SK-N-SH (cell line): ENCODE measurements around the gene TMEM131L. TPM values are rescaled to one million over a fixed set of nuclear protein-coding genes. Genes with fewer than 3 reads are reported as not detected.

ENCODE experiments used
- CTCF ChIA-PET: fragments of 300-600, 350-600 bp; formaldehyde crosslinking; extraction: SDS; loops from one replicate; lab custom pipeline; 2021; lab: Yijun Ruan, JAX
- POLR2A ChIA-PET: fragments of 350-600 bp; sonication (Branson Sonifier 250); formaldehyde crosslinking; extraction: SDS; loops from one replicate; lab custom pipeline; 2020; ENCODE audit warnings: antibody characterized with exemption, inconsistent platforms; lab: Yijun Ruan, JAX
- DNase-seq: peaks from one replicate; pipeline ENCODE4 v3.0.0; 2012
- H2AFZ ChIP-seq: fragments of 200-600 bp; sonication (generic); 2 replicates; pipeline ENCODE4 v1.8.1; 2016; ENCODE audit warnings: antibody characterized with exemption, mild to moderate bottlenecking, low read depth
- H3F3A ChIP-seq: fragments of 200-600 bp; sonication (generic); replicated peaks from 2 replicates; pipeline ENCODE3; 2016; ENCODE audit warnings: antibody characterized with exemption, mild to moderate bottlenecking; ENCODE audit not compliant: insufficient read depth
- H3K27ac ChIP-seq, 2 experiments: fragments of 200-500 bp in 1 of 2; fragments of 200-600 bp in 1 of 2; sonication (Bioruptor generic) in 1 of 2; sonication (generic), shearing (Covaris generic) in 1 of 2; 2 replicates each; pipeline versions ENCODE4 v1.5.1 to v1.6.1; 2014 to 2016; ENCODE audit warnings: low read depth in 2 of 2, inconsistent platforms in 1 of 2, low read length in 1 of 2, mild to moderate bottlenecking in 1 of 2, mixed read lengths in 1 of 2
- H3K27me3 ChIP-seq: fragments of 200-600 bp; sonication (generic), shearing (Covaris generic); 2 replicates; pipeline ENCODE4 v1.6.1; 2016; ENCODE audit warnings: mixed run types; ENCODE audit not compliant: insufficient read depth
- H3K36me3 ChIP-seq, 2 experiments: fragments of 200-500 bp in 1 of 2; fragments of 200-600 bp in 1 of 2; sonication (Bioruptor generic) in 1 of 2; sonication (generic) in 1 of 2; replicated peaks in 1 of 2; 2 replicates each; pipeline versions ENCODE3 to v1.5.1; 2014 to 2016; ENCODE audit warnings: low read length in 1 of 2, mild to moderate bottlenecking in 1 of 2; ENCODE audit not compliant: insufficient read depth in 2 of 2, control insufficient read depth in 1 of 2
- H3K4me1 ChIP-seq, 2 experiments: fragments of 200-500 bp in 1 of 2; fragments of 200-600 bp in 1 of 2; sonication (Bioruptor generic) in 1 of 2; sonication (generic), shearing (Covaris generic) in 1 of 2; 2 replicates each; pipeline versions ENCODE4 v1.5.1 to v1.6.1; 2014 to 2016; ENCODE audit warnings: low read depth in 1 of 2, low read length in 1 of 2, mixed run types in 1 of 2; ENCODE audit not compliant: insufficient read depth in 2 of 2, control insufficient read depth in 1 of 2
- H3K4me2 ChIP-seq: fragments of 200-600 bp; sonication (generic), shearing (Covaris generic); 2 replicates; pipeline ENCODE4 v1.6.1; 2017; ENCODE audit warnings: mixed run types
- H3K4me3 ChIP-seq, 2 experiments: fragments of 200-500 bp in 1 of 2; fragments of 200-600 bp in 1 of 2; sonication (Bioruptor generic) in 1 of 2; sonication (generic), shearing (Covaris generic) in 1 of 2; 2 replicates each; pipeline versions ENCODE4 v1.5.1 to v1.8.1; 2014 to 2016; ENCODE audit warnings: low read depth in 2 of 2, inconsistent platforms in 1 of 2, low read length in 1 of 2, mild to moderate bottlenecking in 1 of 2, mixed read lengths in 1 of 2, moderate library complexity in 1 of 2
- H3K79me2 ChIP-seq: fragments of 200-600 bp; sonication (generic); 2 replicates; pipeline ENCODE4 v1.8.1; 2017; ENCODE audit warnings: mild to moderate bottlenecking; ENCODE audit not compliant: insufficient read depth
- H3K9ac ChIP-seq: fragments of 200-600 bp; sonication (generic); 2 replicates; pipeline ENCODE4 v1.6.1; 2017; ENCODE audit warnings: mixed run types
- H3K9me2 ChIP-seq: fragments of 200-600 bp; sonication (generic); 2 replicates; pipeline ENCODE4 v1.6.1; 2017; ENCODE audit warnings: mixed run types
- H3K9me3 ChIP-seq: fragments of 200-600 bp; sonication (generic); 2 replicates; pipeline ENCODE4 v1.6.1; 2017; ENCODE audit warnings: mixed run types, mild to moderate bottlenecking, moderate library complexity
- H4K20me1 ChIP-seq: fragments of 200-600 bp; sonication (generic); 2 replicates; pipeline ENCODE4 v1.6.1; 2017; ENCODE audit warnings: mild to moderate bottlenecking, mixed run types; ENCODE audit not compliant: insufficient read depth
- CHD2 ChIP-seq: fragments of 150-350 bp; IDR thresholded peaks from 2 replicates; pipeline ENCODE4 v1.6.1; 2018; ENCODE audit warnings: low read length; ENCODE audit not compliant: partially characterized antibody
- CTCF ChIP-seq: fragments of 200-600 bp; sonication (generic); IDR thresholded peaks from 2 replicates; pipeline ENCODE4 v1.6.1; 2017; ENCODE audit warnings: antibody characterized with exemption, mild to moderate bottlenecking, moderate library complexity
- ELF1 ChIP-seq: IDR thresholded peaks from 2 replicates; pipeline ENCODE4 v1.4.0; 2012
- FOSL2 ChIP-seq: IDR thresholded peaks from 2 replicates; pipeline ENCODE4 v1.4.0; 2012; ENCODE audit warnings: low read depth, mild to moderate bottlenecking, moderate library complexity, borderline replicate concordance
- FOXJ3 ChIP-seq: sonication (generic); formaldehyde crosslinking; IDR thresholded peaks from 2 replicates; pipeline ENCODE4 v1.5.1; 2020; ENCODE audit warnings: mild to moderate bottlenecking, missing genetic modification reagents
- GABPA ChIP-seq: IDR thresholded peaks from 2 replicates; pipeline ENCODE4 v1.4.0; 2012; ENCODE audit warnings: low read depth, mild to moderate bottlenecking
- IRF3 ChIP-seq: fragments of 150-350 bp; IDR thresholded peaks from 2 replicates; pipeline ENCODE4 v1.6.1; 2016; ENCODE audit warnings: mild to moderate bottlenecking, low read depth, low read length
- MAX ChIP-seq: IDR thresholded peaks from 2 replicates; pipeline ENCODE4 v1.4.0; 2012; ENCODE audit warnings: low read depth
- MEF2A ChIP-seq: IDR thresholded peaks from 2 replicates; pipeline ENCODE4 v1.4.0; 2012; ENCODE audit warnings: low read depth, borderline replicate concordance
- NFIC ChIP-seq: IDR thresholded peaks from 2 replicates; pipeline ENCODE4 v1.4.0; 2012; ENCODE audit warnings: borderline replicate concordance
- POLR2AphosphoS5 ChIP-seq: IDR thresholded peaks from 2 replicates; pipeline ENCODE4 v1.6.1; 2012; ENCODE audit warnings: low read depth, low read length
- RAD21 ChIP-seq: IDR thresholded peaks from 2 replicates; pipeline ENCODE4 v1.6.1; 2012; ENCODE audit warnings: mild to moderate bottlenecking, low read length
- RXRA ChIP-seq: IDR thresholded peaks from 2 replicates; pipeline ENCODE4 v1.4.0; 2012; ENCODE audit warnings: low read depth, mild to moderate bottlenecking, borderline replicate concordance
- SIN3A ChIP-seq: IDR thresholded peaks from 2 replicates; pipeline ENCODE4 v1.6.1; 2012; ENCODE audit warnings: low read depth, mild to moderate bottlenecking, low read length, moderate library complexity, borderline replicate concordance
- SMC3 ChIP-seq: IDR thresholded peaks from 2 replicates; pipeline ENCODE4 v1.6.1; 2012; ENCODE audit warnings: low read depth, low read length, improper control_type of control experiment
- TCF12 ChIP-seq: IDR thresholded peaks from 2 replicates; pipeline ENCODE4 v1.4.0; 2012
- YY1 ChIP-seq: IDR thresholded peaks from 2 replicates; pipeline ENCODE4 v1.4.0; 2012; ENCODE audit warnings: low read depth, mild to moderate bottlenecking
- ZBTB33 ChIP-seq: IDR thresholded peaks from 2 replicates; pipeline ENCODE4 v1.4.0; 2012; ENCODE audit warnings: low read depth, borderline replicate concordance
- WGBS: methylation state at CpG from one replicate; pipeline ENCODE4 v1.1.6; 2017; ENCODE audit warnings: low lambda C conversion rate; 5-methylcytosine and 5-hydroxymethylcytosine counted together
- polyA plus RNA-seq, 3 experiments: library from polyadenylated mRNA; depleted of rRNA; stranded (reverse); fragments of >200 nt; gene quantifications; 2 replicates each; pipeline ENCODE4 v1.2.3, GENCODE V29; 2012
- TF ChIP-seq, protein P1 (sequence below): IDR thresholded peaks from 2 replicates; pipeline ENCODE4 v1.6.1; 2012; ENCODE audit warnings: mild to moderate bottlenecking, low read depth, low read length, moderate library complexity

Gene TMEM131L
- polyA plus RNA-seq, 1 of the 3 experiments (the other 2 are of a cell fraction) = 6.2 TPM

DNA sequence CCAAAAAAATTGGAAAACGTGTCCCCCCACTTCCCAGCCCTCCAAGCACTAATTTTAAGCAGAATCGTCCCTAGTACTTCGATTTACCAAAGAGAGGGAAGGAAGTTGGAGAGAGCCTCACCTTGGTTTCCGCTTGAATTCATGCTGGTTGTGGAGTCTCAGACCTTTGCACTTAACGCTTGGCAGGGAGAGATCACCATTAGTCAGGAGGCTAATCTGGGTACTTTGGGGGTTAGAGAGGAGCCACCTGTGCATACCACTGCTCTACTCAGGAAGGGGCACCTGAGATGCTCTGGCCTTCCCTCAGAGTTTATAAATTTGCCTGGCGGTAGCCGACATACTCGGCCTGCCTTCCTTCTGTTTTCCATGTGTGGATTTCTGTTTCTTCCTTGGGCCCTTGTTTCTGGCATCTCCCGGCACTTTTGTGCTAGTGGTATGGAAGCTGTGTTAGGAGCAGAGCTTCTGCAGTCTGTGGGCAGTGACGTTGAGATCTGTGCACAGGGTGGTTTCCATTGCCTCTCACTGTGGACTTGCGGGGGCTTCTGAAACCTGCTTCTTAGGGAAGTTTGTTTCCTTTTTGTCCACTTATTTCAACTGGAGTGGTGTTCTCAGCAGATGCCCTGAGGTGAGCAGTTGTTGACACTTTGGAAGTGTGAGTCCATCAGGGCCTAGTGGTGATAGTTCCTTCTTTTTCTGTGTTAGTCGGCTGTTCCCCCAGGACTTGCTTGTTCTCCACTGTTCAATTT, 104.2 kb downstream of the TMEM131L start (continued):
- TF ChIP-seq CHD2 (no peak), FOXJ3 (CRISPR knock-in tag) (no peak), YY1 (no peak), TCF12 (no peak)

DNA sequence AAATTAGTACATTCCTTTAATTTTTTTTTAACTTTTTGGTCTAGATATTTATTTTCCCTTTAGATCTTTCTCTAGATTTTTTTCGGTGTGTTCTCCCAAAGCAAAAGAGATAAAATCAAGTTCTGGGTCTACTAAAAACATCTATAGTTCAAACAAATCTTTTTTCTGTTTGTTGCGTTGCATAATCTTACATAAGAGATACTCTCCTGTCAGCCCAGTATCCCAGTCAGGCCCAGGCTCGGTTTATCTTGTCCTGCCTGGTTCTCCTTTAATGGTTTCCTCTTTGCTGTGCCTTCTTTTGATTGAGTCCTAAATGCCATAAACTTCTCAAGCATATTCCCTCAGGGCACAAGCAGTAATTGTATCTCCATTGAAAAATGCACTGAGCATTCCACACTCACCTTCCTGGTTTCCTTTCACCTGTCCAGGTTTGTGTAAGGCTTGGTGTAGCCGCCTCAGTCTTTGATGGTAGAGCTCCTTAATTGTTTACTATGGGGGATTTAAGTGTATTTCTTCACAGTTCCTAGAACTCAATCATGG, 104.9 kb downstream of the TMEM131L start:
- ChIA-PET CTCF (interaction anchor here (0.9 to 4.7 kb wide), 5 partner anchors 15 to 429 kb away, joined by 3 to 67 read pairs (median 4); partner anchors contain the start of gene MND1), POLR2A (no interaction called here)
- H3K4me2 ChIP-seq = no peak overlapping the region
- no peaks in the 10 kb centered on the region for H3K27me3 ChIP-seq
- H3K4me1 ChIP-seq = peaks cover 0 to 9% of the 10 kb centered on the region in 2 experiments; a peak in 3 of 4 replicates
- TF ChIP-seq MAX = no peak
- no peak for TF ChIP-seq CTCF
- no peak for TF ChIP-seq FOSL2
- TF ChIP-seq MEF2A = no peak
- TF ChIP-seq RAD21 = no peak
- no peak for TF ChIP-seq IRF3
- no peak for TF ChIP-seq GABPA
- TF ChIP-seq SMC3 = no peak
- TF ChIP-seq NFIC = no peak
- TF ChIP-seq, protein P1, sequence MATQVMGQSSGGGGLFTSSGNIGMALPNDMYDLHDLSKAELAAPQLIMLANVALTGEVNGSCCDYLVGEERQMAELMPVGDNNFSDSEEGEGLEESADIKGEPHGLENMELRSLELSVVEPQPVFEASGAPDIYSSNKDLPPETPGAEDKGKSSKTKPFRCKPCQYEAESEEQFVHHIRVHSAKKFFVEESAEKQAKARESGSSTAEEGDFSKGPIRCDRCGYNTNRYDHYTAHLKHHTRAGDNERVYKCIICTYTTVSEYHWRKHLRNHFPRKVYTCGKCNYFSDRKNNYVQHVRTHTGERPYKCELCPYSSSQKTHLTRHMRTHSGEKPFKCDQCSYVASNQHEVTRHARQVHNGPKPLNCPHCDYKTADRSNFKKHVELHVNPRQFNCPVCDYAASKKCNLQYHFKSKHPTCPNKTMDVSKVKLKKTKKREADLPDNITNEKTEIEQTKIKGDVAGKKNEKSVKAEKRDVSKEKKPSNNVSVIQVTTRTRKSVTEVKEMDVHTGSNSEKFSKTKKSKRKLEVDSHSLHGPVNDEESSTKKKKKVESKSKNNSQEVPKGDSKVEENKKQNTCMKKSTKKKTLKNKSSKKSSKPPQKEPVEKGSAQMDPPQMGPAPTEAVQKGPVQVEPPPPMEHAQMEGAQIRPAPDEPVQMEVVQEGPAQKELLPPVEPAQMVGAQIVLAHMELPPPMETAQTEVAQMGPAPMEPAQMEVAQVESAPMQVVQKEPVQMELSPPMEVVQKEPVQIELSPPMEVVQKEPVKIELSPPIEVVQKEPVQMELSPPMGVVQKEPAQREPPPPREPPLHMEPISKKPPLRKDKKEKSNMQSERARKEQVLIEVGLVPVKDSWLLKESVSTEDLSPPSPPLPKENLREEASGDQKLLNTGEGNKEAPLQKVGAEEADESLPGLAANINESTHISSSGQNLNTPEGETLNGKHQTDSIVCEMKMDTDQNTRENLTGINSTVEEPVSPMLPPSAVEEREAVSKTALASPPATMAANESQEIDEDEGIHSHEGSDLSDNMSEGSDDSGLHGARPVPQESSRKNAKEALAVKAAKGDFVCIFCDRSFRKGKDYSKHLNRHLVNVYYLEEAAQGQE = no peak
- TF ChIP-seq ZBTB33 = no peak
- TF ChIP-seq RXRA = no peak
- no peak for TF ChIP-seq POLR2AphosphoS5
- no peak for TF ChIP-seq ELF1
- no peak for TF ChIP-seq YY1
- no peak for TF ChIP-seq SIN3A
- no peak overlapping the region for H2AFZ ChIP-seq
- no peaks in the 10 kb centered on the region for H3K79me2 ChIP-seq
- no peak for DNase-seq
- WGBS = 96% methylated on average over 4 of the region's 4 CpGs
- no peaks in the 10 kb centered on the region for H3K9me3 ChIP-seq
- H4K20me1 ChIP-seq = no peaks in the 10 kb centered on the region
- no peak overlapping the region for H3K4me3 ChIP-seq
- no peaks in the 10 kb centered on the region for H3F3A ChIP-seq
- H3K9me2 ChIP-seq = no peaks in the 10 kb centered on the region
- H3K9ac ChIP-seq = no peak overlapping the region
- H3K36me3 ChIP-seq = no peaks in the 10 kb centered on the region
- no peak overlapping the region for H3K27ac ChIP-seq
